DOHH2 (cell line): ENCODE results near the gene FRMD4B.

Source experiments
- CTCF ChIP-seq: fragments of 200-600 bp; sonication (generic); IDR thresholded peaks from one replicate; pipeline ENCODE4 v1.5.1; 2014; ENCODE audit warnings: antibody characterized with exemption, mild to moderate bottlenecking, low read depth, low read length; ENCODE audit not compliant: poor library complexity, severe bottlenecking
- EZH2phosphoT487 ChIP-seq: fragments of 200-600 bp; sonication (generic); IDR thresholded peaks from 2 replicates; pipeline ENCODE4 v1.6.1; 2017; ENCODE audit warnings: borderline replicate concordance, mild to moderate bottlenecking, antibody characterized with exemption, low read length, moderate library complexity, mixed read lengths

GRCh38 chr3:69197455-69197854, 188.4 kb downstream of the FRMD4B start:
- TF ChIP-seq CTCF (no peak), EZH2phosphoT487 (no peak)
